Mucosa of descending colon (tissue), 3 donors: ENCODE results near the gene PAK5. TPM values are rescaled to one million over a fixed set of nuclear protein-coding genes. Genes with fewer than 3 reads are reported as not detected.

Experiments
- ATAC-seq: fragments of 200-7000 bp; cut with Tn5 transposase; one replicate; pipeline ENCODE4 v1.9.1; 2020; ENCODE audit warnings: mild to moderate bottlenecking, moderate library complexity
- DNase-seq, 3 donors: peaks; one replicate each; pipeline ENCODE4 v3.0.0-alpha.2; 2020
- H3K36me3 ChIP-seq: fragments of 200-600 bp; one replicate; pipeline ENCODE4 v1.8.0; 2021; ENCODE audit warnings: low read depth, mild to moderate bottlenecking
- H3K4me1 ChIP-seq: fragments of 200-600 bp; one replicate; pipeline ENCODE4 v1.8.0; 2021; ENCODE audit warnings: low read depth, mild to moderate bottlenecking
- H3K4me3 ChIP-seq: fragments of 200-600 bp; one replicate; pipeline ENCODE4 v1.8.0; 2021; ENCODE audit warnings: mild to moderate bottlenecking
- H3K9me3 ChIP-seq: fragments of 200-600 bp; one replicate; pipeline ENCODE4 v1.8.0; 2021; ENCODE audit warnings: mild to moderate bottlenecking
- intact Hi-C, 2 donors: fragments of 100-400 bp; cut with DNase I in 1 of 2; cut with micrococcal nuclease in 1 of 2; formaldehyde crosslinking; loops; one replicate each; pipeline versions ENCODE4 v1.11.0 to v1.11.1; 2022; cut with DNase I, micrococcal nuclease
- total RNA-seq, 3 donors: library from RNA; stranded (reverse); fragmentation: NEBNext Ultra II Directional in 2 of 3; extraction: Animal tissue kit (Norgen Biotek cat#: 25700) in 2 of 3; gene quantifications; one replicate each; pipeline versions ENCODE4 v1.2.1 to v1.2.4, GENCODE V29; 2021 to 2023
- TF ChIP-seq, protein P1 (sequence below): fragments of 200-600 bp; IDR thresholded peaks from one replicate; pipeline ENCODE4 v1.8.0; 2022; ENCODE audit warnings: antibody characterized with exemption, mild to moderate bottlenecking
- donor health status: DM: no; HTN: no; CAD: no; lungs with moderate emphysema.
- donor health status: DM: no; HTN: no; CAD: no.
- donor health status: DM: no; HTN: yes; CAD: no.

PAK5 gene
- total RNA-seq, 3 donors from 2014 or later = 0.06 to 0.13 TPM; not detected in 1

DNA sequence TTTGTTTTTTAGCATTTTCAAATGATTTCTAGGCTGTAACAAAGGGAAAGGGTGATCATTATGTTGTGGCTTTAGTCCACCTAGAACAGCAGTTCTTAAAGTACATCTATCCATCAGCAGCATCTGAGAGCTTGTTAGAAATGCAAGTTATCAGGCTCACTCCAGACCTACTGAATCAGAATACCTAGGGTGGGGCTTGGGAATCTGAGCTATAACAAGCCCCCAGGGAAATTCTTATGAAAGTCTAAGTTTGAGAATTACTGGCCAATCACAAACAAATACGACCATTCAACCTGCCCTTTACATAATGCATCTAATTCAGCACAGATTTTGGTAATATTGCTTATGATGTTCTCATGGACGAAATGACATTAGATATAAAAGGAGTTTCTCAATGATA lies 201.0 kb downstream of the PAK5 start:
- ATAC-seq = no peak
- Histone ChIP-seq H3K36me3 (no peaks in the 10 kb centered on the region), H3K9me3 (no peaks in the 10 kb centered on the region), H3K4me3 (no peak overlapping the region), H3K4me1 (no peaks in the 10 kb centered on the region)
- intact Hi-C loops = no loop called here
- DNase-seq = no peak
- TF ChIP-seq, protein P1, sequence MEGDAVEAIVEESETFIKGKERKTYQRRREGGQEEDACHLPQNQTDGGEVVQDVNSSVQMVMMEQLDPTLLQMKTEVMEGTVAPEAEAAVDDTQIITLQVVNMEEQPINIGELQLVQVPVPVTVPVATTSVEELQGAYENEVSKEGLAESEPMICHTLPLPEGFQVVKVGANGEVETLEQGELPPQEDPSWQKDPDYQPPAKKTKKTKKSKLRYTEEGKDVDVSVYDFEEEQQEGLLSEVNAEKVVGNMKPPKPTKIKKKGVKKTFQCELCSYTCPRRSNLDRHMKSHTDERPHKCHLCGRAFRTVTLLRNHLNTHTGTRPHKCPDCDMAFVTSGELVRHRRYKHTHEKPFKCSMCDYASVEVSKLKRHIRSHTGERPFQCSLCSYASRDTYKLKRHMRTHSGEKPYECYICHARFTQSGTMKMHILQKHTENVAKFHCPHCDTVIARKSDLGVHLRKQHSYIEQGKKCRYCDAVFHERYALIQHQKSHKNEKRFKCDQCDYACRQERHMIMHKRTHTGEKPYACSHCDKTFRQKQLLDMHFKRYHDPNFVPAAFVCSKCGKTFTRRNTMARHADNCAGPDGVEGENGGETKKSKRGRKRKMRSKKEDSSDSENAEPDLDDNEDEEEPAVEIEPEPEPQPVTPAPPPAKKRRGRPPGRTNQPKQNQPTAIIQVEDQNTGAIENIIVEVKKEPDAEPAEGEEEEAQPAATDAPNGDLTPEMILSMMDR = no peak

DNA sequence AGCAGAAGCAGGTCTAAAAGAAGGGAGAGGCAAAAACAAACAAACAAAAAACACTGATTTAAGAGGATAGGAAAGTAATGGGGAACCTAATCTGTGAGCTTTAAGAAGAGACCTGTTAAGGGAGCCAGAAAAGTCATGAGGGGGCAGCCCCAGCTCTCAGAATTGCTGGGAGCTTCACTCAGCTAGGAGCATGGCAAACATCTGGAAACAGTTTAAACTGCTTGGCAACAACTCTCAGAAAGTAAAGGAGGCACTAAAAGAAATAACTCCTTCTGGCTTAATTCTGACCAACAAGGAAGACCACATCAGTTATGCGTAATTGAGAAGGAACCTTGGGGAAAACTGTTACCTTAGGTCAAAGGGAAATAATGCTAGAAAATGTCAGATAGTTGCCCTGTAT lies 203.1 kb downstream of the PAK5 start:
- intact Hi-C loops = no loop called here
- Histone ChIP-seq H3K36me3 (no peaks in the 10 kb centered on the region), H3K9me3 (no peaks in the 10 kb centered on the region), H3K4me3 (no peak overlapping the region), H3K4me1 (no peaks in the 10 kb centered on the region)
- ATAC-seq (no peak), DNase-seq (no peak)
- TF ChIP-seq, protein P1 = no peak

DNA sequence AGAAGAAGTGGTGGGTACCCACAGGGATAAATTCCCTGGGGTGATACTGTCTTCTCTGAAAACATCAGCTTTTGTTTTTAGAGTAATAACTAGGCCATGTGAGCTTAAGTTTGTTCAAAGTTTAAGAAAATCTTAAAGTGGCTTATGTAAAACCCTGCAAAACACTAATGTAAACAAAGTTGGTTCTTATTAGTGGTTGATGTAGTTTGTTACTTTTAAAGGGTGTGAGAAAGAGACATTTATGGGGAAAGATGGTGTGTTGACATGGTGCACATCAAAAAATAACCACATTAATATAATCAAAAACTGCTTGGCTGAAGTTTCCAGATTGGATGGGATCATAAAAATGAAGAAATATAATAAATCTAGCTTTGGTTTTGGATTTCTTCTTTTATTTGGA lies 204.5 kb downstream of the PAK5 start:
- intact Hi-C loops = no loop called here
- Histone ChIP-seq H3K36me3 (no peaks in the 10 kb centered on the region), H3K9me3 (no peaks in the 10 kb centered on the region), H3K4me1 (no peaks in the 10 kb centered on the region), H3K4me3 (no peak overlapping the region)
- DNase-seq (no peak), ATAC-seq (no peak)
- TF ChIP-seq, protein P1 = no peak

DNA sequence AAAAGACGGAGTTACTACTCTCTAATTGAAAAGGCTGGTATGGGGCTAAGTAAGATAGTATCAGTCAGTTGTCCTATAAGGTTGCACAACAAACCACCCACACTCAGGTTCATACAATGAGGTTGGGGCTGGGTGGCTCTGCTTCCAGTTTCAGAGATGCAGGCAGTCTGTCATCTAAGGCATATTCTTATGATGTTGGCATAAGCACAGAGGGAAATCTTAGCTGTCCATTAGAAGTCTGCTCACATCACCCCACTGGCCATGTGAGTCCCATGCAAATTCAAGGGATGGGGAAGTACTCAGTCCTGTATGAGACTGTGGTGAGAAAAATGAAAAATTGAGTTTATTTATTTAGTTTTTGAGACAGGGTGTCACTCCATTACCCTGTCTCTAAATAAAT lies 205.9 kb downstream of the PAK5 start:
- no peaks in the 10 kb centered on the region for H3K9me3 ChIP-seq
- TF ChIP-seq, protein P1 = no peak
- DNase-seq (no peak), ATAC-seq (no peak)
- H3K4me3 ChIP-seq = no peak overlapping the region
- intact Hi-C loops = no loop called here
- H3K36me3 ChIP-seq = no peaks in the 10 kb centered on the region
- H3K4me1 ChIP-seq = no peaks in the 10 kb centered on the region

DNA sequence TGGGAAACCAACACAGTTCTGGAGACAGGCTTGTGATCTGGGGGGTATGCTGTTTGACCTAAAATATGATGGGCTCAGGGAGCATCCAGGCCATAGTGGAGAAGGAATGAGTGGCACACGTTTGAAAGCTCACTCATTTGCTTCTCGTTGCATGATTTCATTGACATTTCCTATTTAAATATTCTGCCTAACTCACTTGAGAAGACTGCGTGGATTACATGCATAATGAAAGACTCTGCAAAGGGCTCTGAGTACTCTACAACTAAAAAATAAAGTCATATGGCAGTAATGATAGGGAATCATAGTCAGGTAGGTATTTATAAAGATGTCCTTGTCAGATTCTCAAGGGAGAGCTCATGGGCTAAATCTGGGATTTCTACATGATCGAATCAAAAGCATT lies 206.6 kb downstream of the PAK5 start:
- DNase-seq (no peak), ATAC-seq (no peak)
- intact Hi-C loops = no loop called here
- H3K9me3 ChIP-seq = no peaks in the 10 kb centered on the region
- TF ChIP-seq, protein P1 = no peak
- no peaks in the 10 kb centered on the region for H3K36me3 ChIP-seq
- H3K4me1 ChIP-seq = no peaks in the 10 kb centered on the region
- H3K4me3 ChIP-seq = no peak overlapping the region

DNA sequence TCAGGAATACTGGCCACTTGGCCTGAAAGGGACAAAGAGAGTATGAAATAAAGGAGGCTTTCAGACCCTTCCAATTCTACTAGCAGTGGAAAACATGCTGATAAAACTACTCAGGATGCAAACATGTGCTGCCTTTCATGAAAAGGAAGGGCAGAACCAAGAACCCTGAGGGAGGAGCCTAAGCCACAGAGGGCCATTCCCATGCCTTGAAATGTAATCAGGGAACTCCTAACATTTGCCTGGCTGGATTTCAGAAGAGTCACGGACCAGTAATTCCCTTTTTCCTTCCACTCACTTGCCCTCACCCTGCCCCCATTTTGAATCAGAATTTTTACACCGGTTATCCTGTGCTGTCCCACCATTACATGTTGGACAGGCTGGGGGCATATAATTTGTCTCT lies 208.3 kb downstream of the PAK5 start:
- intact Hi-C loops = no loop called here
- ATAC-seq (no peak), DNase-seq (no peak)
- Histone ChIP-seq H3K36me3 (no peaks in the 10 kb centered on the region), H3K4me1 (no peaks in the 10 kb centered on the region), H3K9me3 (no peaks in the 10 kb centered on the region), H3K4me3 (no peak overlapping the region)
- TF ChIP-seq, protein P1 = no peak
